NK-92 (cell line): ENCODE data around the gene CA10.

ENCODE experiments used
- DNase-seq: peaks from one replicate; lab custom pipeline; 2025; ENCODE audit not compliant: unreplicated experiment; lab: John Stamatoyannopoulos, UW

CA10 gene

DNA sequence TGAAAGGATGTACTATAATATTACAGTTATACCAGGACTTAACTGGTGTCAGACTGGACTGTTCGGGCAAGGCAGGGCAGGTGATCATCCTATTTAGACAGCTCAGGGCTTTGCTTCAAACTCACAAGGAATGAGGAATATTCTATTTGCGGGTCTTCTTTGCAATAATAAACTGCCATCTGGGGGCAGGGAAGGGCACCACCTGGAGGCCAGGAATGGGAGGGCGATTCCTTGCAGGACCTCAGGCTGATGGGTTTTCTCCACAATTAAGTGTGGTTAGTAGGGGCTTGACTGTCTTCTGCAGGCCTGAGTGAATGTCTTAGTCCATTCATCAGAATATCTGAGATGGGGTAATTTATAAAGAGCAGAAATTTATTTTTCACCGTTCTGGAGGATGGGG lies 424.1 kb downstream of the CA10 start:
- no peak for DNase-seq

DNA sequence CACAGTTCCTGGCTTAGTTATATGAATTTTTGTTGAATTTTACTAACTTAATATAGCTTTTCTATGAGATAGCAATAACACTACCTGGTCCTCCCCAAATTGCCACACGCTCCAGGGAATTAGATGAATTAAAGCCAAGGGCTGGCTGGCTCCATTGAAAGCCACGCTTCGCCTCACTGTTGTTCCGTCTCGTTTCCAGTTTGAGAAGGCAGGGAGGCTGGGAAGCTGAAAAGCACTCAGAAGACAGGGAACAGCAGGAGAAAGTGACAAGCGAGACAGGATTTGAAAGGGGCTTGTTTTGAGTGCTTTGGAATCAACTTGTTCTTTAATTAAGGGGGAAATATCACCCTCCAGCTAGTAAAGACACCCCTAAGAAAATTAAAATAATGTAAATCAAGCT lies 425.3 kb downstream of the CA10 start:
- DNase-seq = no peak

DNA sequence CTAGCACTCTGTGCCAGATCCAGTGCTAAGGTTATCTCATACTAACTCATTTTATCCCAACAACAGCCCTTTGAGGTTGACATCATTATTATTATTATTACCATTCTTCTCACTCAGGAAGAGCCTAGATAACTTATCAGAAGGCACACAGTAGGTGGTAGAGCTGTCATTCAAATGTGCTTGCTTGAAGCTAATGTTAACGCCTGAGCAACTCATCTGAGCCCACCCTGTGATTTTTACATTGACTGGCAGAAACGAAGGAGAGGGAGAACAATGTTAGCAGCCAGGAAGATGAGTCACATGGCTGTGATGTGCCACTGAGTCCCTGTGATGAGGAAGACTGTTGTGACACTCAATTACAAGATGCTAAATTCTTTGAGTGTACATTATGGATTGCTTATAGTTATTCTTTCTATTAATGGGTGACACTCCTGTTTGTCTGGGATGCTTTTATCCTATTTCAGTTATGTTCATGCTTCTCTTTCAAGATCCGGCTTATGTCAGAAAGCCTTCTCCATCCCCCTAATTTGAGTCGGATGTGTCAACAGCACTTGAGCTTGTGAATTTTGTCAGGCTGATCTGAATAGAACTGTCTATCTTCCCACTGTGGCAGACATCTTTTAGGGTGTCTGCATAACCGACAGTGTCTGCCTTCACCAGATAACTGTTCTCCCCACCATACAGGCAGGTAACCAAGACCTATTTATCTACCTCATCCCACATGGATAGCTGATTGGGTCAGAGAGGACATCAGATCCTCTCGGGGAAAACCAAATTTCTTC lies 426.4 kb downstream of the CA10 start:
- no peak for DNase-seq

DNA sequence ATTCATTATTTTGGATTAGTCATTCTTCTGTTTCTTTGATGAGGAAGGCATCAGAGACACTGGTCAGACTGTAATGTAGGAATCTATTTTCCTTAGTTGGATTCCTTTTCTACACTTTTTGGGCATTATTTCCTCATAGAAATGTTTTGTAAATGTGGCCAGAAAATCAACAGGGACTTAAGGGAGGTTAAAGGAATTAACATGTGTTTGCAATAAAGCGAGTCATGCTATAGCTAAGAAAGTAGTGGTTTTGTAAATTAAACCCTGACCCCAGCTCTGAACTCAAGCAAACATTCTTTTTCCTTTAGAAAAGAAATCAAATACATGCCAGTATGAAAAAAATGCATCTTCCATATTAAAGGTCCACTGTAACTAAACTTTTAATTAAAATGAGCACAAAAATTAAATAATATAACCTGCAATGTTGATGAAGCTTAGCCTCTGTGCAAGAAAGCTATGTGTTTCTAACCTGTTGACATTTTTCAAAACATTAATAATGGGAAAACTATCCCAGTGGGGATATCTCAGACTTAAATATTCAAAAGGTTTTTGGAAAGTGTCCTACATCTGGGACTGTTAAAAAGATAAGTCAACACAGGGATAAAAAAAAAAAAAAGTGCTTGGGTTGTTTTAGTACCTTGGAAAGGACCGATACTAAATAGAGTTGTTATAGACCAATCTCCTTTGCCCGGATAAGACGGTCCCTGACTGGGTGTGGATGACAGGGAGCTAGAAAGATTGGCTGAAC lies 428.0 kb downstream of the CA10 start:
- no peak for DNase-seq

DNA sequence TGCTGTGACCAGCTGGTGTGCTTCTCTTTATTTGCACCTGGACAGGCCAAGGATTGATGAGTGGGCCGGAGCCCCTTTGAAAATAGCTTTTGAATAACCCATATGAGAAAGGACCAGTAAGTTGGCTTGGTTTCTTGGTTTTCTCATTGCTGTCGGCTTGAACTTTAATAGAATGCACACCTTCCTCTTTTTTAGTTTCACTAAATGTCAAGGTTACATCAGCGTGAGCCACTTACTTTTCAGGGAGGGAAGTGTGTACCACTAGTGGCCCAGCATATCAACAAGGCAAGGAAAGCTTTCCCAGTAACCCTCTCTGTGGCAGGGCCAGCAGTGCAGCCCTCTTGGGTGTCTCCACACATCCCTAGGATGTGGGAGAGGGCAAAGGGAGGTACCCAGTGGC lies 433.3 kb downstream of the CA10 start:
- DNase-seq = no peak

DNA sequence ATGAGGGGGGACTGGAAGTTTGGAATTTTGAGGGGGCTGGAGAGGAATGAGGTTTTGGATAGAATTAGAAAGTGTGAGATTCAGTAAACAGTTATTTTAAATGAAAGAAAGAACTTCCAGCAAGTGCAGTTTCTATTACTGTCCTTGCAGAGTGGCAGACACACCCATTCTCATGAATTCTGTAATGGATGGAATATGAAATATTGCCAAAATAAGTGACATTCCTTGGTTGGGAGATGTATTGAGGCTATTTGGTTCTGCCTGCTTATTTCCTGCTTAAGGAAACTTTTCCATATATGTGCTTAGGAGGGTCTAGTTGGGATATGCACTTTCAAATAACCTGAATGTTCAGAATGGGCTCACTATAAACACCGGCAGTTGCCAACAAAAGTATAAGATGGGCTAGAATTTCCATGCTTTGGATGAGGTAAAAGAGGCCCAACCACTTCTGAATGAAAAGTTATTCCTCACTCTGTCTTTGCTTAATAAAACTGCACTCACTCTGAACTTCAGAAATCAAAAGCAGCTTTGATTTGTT lies 434.4 kb downstream of the CA10 start:
- no peak for DNase-seq

DNA sequence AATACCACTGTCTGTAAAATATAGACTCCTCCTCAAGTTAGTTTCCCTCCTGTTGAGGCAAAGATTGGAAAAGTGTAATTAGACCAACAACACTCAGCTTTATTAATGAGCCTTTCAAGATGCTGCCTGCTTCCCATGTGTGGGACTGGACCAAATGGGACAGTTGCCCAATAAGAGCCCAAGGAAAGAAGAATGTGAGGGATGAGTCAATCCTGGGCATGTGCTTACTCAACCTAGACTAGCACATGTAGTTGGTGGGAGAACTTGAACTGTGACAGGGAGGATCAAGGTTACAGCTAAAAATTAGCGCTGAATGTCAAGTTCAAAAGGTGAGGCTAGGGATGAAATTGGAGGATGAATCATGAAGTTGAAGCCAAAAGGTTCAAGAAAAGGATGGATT lies 435.5 kb downstream of the CA10 start:
- DNase-seq = no peak

DNA sequence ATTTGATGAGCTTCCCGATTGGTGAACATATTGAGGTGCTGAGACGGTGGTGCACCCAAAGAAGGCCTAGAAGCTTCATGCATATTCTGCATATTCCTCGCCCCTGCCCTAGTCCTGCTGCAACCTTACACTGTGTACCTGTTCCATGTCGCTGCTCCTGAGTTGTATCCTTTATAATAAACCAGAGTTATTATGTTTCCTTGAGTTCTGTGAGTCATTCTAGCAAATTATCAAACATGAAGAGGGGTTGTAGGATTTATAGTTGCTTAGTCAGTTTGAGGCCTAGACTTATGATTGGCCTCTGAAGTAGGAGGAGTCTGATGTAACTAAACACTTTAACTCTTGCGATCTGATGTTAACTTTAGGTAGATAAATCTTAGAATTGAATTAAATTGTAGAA lies 436.8 kb downstream of the CA10 start:
- no peak for DNase-seq

DNA sequence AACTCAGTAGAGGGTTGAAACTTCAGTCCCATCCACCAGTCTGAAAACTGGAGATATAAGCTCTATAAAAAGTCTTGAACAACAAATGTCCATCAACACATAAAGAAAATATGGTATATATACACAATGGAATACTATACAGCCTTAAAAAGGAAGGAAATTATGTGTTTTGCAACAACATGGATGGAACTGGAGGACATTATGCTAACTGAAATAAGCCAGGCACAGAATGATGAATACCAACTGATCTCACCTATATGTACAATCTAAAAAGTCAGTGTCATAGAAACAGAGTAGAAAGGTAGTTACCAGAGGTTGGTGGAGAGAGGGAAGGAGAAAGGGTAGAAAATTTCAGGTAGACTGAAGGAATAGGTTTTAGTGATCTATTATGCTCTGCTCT lies 438.1 kb downstream of the CA10 start:
- DNase-seq = no peak

DNA sequence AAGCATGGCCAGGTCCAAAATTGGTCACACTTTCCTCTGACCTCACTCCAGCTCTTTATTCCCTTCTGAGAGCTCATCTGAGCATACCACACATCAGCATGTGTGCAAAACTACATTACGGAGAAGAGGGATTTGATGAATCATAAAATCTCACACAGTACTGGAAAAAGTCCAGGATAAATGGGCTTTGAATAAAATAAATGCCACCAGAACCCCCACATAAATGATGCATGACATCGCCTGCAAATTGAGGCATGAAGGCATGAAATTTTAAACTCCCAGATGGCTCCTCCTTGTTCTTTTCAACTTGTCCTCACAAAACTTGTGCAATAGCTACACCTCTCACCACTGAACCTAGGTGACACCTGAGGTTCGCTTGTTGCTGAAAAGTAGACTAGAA lies 439.5 kb downstream of the CA10 start:
- DNase-seq = no peak

DNA sequence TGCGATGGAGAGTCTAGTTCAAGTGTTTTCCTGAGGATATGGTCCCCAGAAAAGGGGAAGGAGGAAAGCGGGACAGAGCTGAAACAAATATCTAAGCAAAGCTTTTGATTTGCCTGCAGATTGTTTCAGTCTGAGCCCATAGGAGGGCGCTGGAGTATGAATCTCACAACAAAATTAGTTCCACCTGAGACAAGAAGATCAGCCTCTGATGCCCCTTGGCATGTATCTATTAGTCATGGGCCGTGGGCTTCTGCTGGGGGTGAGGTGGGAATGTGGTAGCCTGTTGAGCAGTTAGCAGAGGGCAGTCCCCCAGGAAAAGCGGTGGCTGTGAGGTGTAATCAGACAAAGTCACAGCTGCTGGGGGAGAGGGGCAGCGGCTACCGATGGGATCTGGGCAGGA lies 446.9 kb downstream of the CA10 start:
- no peak for DNase-seq

DNA sequence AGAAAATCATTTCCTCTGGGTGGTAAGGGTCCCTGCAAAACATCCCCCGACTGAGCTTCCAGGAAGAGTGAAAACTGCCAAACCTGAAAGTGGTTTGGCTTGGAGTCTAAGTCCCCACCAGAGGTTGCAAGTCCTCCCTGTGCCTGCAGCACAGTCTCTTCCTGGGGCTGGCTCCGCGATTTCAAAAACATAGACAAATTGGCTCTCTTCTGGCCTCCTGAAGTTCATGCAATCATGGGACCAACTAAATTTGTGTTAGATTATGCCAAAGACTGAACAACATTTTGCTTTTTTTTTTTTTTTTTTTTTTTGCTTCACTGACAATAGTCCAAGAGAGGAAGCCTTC lies 447.9 kb downstream of the CA10 start:
- DNase-seq = no peak

DNA sequence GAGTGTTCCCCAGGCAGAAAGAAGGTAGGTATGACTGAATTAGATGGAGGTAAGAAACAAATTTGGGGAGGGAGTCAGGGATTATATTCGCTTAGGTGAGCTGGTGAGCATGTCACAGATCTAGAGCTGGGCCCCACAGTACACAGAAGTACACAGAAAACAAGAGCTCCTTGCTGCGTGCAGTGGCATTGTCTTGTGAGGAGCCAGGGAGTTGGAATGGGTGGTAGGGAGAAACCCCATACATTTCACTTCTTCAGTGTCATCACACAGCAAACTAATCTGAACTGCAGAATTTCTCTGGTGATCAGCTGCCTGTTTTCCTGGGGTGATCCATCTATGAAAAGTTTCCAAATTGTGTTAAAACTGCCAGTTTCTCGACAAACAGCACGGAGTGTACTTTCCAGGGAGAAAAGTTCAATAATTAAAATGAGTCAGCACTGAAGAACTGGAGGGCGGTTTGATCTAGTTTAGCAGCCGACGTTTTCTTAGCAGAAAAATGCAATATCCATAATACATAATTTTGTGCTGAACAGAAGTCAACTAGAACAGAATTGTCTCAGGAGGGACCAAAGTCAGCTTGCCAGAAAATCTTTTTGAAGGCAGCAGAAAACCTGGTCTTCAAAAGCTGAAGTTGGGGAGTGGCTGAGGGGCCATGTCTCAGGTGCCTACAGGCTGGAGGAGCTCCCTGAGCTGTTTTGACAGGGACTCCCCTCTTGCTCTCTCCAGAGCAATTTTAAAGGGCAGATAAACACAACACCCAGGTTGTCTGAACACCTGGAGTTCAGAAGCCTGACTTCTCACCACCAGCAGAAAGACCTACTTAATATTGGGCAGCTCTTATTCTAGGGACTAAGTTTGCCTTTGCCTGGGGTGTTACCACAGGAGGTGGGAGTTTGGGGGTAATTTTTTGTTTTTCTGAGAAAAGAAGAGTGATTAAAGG lies 448.6 kb downstream of the CA10 start:
- DNase-seq = no peak

DNA sequence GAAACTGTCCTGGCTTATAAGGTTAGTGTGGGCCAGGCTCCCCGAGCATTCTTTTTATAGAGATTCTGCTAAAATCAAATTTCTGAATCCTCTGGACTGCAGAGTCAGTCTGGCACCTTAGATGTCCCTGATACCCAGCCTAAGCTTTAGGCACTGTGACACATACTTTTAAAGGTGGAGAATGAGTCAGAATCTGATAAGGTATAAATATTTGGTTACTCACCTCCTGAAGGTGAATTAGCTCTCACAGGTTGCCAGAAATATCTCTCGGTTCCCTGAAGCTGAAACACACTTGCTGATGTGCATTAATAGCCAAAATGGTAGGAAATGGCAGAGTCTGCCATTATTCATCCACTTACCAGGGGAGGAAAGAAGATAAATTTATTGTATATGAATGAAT lies 451.3 kb downstream of the CA10 start:
- DNase-seq = no peak

DNA sequence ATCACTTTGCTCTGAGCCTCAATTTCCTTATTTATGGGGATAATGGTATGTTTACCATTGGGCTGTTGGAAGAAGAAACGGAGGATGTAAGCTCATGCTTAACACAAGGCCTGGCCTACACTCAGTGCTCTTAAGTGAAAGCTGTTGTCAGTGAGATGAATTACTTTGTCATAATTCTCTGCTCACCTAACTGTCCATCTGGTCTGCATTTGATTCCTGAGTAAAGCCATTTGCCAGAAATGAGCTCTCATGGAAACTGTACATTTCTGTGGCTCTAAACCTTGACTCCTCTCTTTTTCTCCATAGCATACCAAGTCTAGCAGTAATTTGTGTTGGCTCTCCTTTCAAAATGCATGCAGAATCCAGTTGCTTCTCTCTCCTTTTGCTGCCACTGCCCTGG lies 452.4 kb downstream of the CA10 start:
- DNase-seq = no peak

DNA sequence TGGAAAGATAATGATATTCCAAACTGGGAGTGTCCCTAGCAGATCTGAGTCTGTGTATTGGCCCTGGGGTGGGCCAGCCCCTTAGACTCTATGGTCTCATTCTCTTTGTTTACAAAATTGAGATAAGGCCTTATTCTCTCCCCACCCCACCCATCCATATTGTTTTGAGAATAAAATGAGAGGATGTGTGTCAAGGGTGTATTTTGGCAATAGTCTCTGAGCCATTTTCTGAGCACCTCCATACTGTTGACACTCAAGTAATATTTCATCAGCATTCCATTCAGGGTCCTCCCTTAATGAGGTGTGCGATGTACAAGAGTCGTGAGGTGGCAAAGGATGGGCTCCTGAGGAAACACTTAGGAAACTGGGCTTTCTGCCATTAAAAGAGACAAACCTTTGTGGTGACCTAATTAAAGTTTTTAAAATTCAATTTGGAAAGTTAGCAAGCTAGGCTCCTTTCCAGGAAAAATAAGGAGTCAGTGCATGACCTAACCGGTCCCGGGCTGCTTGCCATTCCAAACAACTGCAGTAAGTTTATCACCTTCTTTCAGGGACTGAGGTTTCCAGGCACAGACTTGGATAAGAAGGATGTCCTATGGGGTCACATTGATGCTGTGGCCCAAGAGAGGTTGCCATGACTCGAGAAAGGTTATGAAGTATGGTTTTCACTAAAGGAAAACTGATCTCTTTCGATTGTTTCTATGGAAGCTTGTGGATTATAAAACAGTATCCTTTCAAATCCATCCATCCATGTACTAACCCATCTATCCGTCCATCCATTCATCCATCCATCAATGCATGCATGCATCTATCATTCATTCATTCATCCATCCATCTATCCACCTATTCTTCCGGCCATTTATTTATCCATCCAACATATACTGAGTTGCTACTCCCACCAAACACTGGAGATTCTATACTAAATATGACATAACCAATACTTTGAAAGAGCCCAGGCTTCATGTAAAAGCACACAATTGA lies 454.9 kb downstream of the CA10 start:
- no peak for DNase-seq

DNA sequence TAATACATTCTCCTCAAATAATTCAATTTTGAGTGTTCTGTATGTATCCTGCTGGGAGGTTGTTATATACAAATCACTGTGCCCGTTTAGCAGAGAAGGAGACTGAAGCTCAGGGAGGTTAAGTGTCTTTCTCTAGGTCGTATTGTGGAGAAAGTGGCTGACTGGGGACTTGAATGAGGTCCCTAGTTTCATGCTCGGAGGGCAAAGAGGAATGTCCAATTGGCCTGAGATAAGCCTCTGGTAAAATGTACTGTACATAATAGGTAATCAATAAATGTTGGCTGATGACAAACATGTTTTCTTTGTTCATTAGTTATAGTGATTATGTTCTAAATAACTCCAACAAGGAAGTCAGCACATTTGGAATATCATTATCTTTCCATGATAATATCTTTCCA lies 455.6 kb downstream of the CA10 start:
- DNase-seq = no peak

DNA sequence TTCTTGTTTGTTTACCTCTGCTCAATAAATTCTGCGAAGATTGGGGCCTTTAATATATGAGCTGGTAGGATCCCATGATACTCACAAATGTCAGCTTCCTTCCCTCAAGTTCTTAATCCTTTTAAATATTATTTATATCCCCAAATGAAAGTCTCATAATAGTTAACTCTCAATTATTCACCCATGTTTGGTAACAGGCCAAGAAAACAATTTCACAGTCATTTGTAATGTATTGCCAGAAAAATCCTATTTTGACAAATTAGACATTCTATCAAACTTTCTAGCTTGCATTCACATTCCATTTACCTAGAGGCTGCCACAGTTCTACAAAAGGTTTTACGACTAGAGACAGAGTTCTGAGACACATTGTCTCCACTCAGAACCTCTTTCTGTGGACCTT lies 457.0 kb downstream of the CA10 start:
- DNase-seq = no peak

DNA sequence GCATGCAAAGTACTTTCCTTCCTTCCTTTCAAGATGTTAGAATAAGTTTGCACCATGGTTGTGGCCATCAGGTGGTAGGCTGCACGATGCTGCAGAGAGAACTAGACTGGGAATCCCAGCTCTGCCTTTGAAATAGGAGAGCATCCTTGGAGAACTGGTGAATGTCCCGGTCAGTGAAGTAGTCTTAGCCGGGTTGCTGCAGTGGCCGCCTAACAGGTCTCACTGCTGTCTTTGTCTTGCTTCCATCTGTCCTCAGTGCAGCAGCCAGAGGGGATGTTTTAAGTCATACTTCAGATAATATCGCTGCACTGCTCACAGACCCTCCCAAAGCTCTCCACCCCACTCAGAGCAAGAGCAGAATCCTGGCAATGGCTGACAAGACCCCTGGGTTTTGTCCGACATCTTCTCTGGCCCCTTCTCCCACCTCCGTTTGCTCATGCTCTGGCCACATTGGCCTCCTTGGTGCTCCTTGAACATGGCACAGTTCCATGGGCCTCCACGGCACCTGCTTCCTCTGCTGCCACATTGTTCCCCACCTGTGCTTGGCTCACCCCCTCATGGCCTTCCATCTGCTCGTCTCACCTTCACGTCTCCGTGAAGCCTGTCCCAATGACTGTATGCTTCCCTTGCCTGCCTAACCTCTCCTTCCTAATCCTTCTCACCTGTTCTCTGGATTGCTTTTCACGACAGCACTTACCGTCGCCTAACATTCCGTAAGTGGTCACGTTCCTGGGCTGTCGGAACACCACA lies 458.3 kb downstream of the CA10 start:
- no peak for DNase-seq

DNA sequence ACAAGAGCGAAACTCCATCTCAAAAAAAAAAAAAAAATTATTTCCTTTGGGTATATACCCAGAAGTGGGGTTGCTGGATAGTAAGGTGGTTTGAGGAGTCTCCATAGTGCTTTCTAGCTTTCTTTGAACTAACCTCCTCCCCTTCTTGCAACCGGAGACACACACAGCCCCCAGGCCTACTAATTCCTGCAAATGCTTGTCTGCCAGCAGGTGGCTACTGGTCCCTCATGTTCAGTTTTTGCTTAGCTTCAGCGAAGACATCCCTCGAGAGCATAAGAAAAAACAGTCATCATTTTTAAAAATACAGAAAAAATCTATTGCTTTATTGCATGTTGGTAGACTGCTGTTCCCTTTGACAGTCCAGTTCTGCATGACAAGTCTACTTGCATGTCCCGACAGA lies 459.2 kb downstream of the CA10 start:
- no peak for DNase-seq
